Gastrocnemius medialis (tissue), 4 donors: ENCODE data around the gene ZFHX3.

ENCODE experiments used
- POLR2A ChIP-seq, 2 donors: fragments of 450-650 bp; IDR thresholded peaks; one replicate each; pipeline ENCODE4 v1.6.1; 2017; ENCODE audit warnings: antibody characterized with exemption in 2 of 2, mild to moderate bottlenecking in 2 of 2, moderate library complexity in 2 of 2
- TF ChIP-seq, protein P1 (sequence below), 5 experiments: fragments of 450-650 bp in 3 of 5; fragments of 200-600 bp in 2 of 5; sonication (generic) in 2 of 5; IDR thresholded peaks in 4 of 5; conservative IDR thresholded peaks in 1 of 5; 1 replicate in 4 of 5; 2 replicates in 1 of 5; pipeline ENCODE4 v1.5.1; 2016 to 2019; ENCODE audit warnings: antibody characterized with exemption in 5 of 5, mild to moderate bottlenecking in 3 of 5, moderate library complexity in 3 of 5

DNA sequence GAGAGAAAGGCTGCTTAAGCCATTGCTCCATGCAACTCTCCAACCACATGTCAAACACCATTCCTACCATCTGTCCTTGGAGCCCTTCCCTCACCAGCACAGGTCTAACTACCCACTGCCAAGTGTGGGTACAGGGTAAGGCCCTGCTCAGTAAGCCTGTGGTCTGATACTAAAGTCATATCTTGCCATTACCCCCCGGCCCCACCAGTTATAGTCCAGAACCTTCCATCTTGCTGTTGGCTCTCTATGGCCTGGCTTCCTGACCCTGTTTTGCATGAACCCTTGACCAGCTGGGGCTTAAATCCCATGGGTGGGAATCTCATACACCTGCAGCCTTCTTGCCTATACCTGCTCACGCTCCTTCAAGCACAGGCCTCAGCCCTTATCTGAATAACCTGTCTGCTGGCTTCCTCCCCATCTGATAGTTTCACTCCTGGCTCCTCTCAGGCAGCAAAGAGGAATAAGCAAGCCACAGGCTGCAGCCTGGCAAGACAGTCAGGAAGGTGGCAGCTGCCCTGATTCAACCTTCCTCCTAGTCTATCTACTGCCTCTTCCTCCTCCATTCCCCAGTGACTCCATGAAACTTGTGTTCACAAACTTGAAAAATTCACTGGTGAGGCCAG is 64.1 kb downstream of the ZFHX3 start:
- no peak for TF ChIP-seq POLR2A (IDR thresholded peaks at IDR 0.05)
- TF ChIP-seq, protein P1, sequence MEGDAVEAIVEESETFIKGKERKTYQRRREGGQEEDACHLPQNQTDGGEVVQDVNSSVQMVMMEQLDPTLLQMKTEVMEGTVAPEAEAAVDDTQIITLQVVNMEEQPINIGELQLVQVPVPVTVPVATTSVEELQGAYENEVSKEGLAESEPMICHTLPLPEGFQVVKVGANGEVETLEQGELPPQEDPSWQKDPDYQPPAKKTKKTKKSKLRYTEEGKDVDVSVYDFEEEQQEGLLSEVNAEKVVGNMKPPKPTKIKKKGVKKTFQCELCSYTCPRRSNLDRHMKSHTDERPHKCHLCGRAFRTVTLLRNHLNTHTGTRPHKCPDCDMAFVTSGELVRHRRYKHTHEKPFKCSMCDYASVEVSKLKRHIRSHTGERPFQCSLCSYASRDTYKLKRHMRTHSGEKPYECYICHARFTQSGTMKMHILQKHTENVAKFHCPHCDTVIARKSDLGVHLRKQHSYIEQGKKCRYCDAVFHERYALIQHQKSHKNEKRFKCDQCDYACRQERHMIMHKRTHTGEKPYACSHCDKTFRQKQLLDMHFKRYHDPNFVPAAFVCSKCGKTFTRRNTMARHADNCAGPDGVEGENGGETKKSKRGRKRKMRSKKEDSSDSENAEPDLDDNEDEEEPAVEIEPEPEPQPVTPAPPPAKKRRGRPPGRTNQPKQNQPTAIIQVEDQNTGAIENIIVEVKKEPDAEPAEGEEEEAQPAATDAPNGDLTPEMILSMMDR (IDR thresholded peaks at IDR 0.05 in 4 of 5, conservative IDR thresholded peaks at IDR 0.05 in 1 of 5): no peak
